HepG2 (cell line): ENCODE measurements around the gene TSPAN11. TPM values are rescaled to one million over a fixed set of nuclear protein-coding genes. Genes with fewer than 3 reads are reported as not detected.

Experiments used
- ATAC-seq: fragments of 200-7000 bp; cut with Tn5 transposase; 3 replicates; pipeline ENCODE4 v1.9.1; 2020; ENCODE audit warnings: mild to moderate bottlenecking, moderate library complexity
- BruUV-seq: library from RNA; stranded (reverse); fragments of 400-500 nt; replicated peaks from 2 replicates; lab custom pipeline; 2021; lab: Mats Ljungman, UMichigan
- CTCF ChIA-PET: fragments of 300-600 bp; formaldehyde crosslinking; extraction: SDS; loops from one replicate; lab custom pipeline; 2021; ENCODE audit warnings: low total read pairs, inconsistent platforms, low intra/inter-chr PET ratio; lab: Yijun Ruan, JAX
- POLR2A ChIA-PET: fragments of 350-600 bp; sonication (Branson Sonifier 250); formaldehyde crosslinking; loops from one replicate; lab custom pipeline; 2020; ENCODE audit warnings: antibody characterized with exemption, inconsistent platforms; lab: Yijun Ruan, JAX
- DNase-seq: peaks from one replicate; pipeline ENCODE4 v3.0.0-alpha.2; 2015; ENCODE audit warnings: low spot score
- FAIRE-seq: peaks from 3 replicates; lab custom pipeline; 2011; peaks lifted over from hg19 to GRCh38; lab: Jason Lieb, UNC
- H2AFZ ChIP-seq: one replicate; pipeline ENCODE4 v1.6.1; 2011; ENCODE audit warnings: low read length, inconsistent platforms
- H3K27ac ChIP-seq: fragments of 300-600 bp; 3 replicates; pipeline ENCODE4 v1.8.0; 2011; ENCODE audit warnings: mixed run types, mild to moderate bottlenecking, mixed read lengths, low read length, inconsistent platforms; ENCODE audit not compliant: insufficient read depth; ENCODE audit errors: extremely low read length
- H3K27me3 ChIP-seq, 2 experiments: fragments of 200-600 bp in 1 of 2; 2 replicates in 1 of 2; 3 replicates in 1 of 2; pipeline versions ENCODE4 v1.6.0 to v1.8.0; 2011; ENCODE audit warnings: low read length in 2 of 2, mild to moderate bottlenecking in 2 of 2, moderate library complexity in 2 of 2, inconsistent platforms in 1 of 2; ENCODE audit not compliant: insufficient read depth in 2 of 2, control insufficient read depth in 1 of 2
- H3K36me3 ChIP-seq, 2 experiments: fragments of 200-600 bp in 1 of 2; replicated peaks in 1 of 2; 2 replicates in 1 of 2; 3 replicates in 1 of 2; pipeline versions ENCODE4 v1.5.1 to v1.8.0; 2011; ENCODE audit warnings: low read length in 2 of 2, inconsistent platforms in 1 of 2; ENCODE audit not compliant: insufficient read depth in 2 of 2, control insufficient read depth in 1 of 2
- H3K4me1 ChIP-seq: 2 replicates; pipeline ENCODE4 v1.5.1; 2012; ENCODE audit warnings: low read length, inconsistent platforms; ENCODE audit not compliant: insufficient read depth
- H3K4me2 ChIP-seq: 2 replicates; pipeline ENCODE4 v1.6.0; 2011; ENCODE audit warnings: low read depth, low read length, inconsistent platforms
- H3K4me3 ChIP-seq, 3 experiments: fragments of 200-600 bp in 1 of 3; sonication (generic), shearing (Covaris generic) in 1 of 3; replicated peaks in 1 of 3; 2 replicates each; pipeline ENCODE4 v1.5.1; 2011 to 2016; ENCODE audit warnings: low read length in 3 of 3, inconsistent platforms in 2 of 3, low read depth in 2 of 3, mild to moderate bottlenecking in 2 of 3, control low read depth in 1 of 3, mixed read lengths in 1 of 3; ENCODE audit not compliant: insufficient read depth in 1 of 3
- H3K79me2 ChIP-seq: one replicate; pipeline ENCODE4 v1.6.1; 2011; ENCODE audit warnings: low read length, inconsistent platforms; ENCODE audit not compliant: insufficient read depth
- H3K9ac ChIP-seq: 2 replicates; pipeline ENCODE4 v1.6.0; 2011; ENCODE audit warnings: mild to moderate bottlenecking, low read depth, low read length, inconsistent platforms; ENCODE audit not compliant: insufficient read depth
- H3K9me3 ChIP-seq: 2 replicates; pipeline ENCODE4 v1.5.1; 2012; ENCODE audit warnings: mild to moderate bottlenecking, low read length
- H4K20me1 ChIP-seq: 2 replicates; pipeline ENCODE4 v1.6.0; 2011; ENCODE audit warnings: inconsistent platforms, mild to moderate bottlenecking, low read length, moderate library complexity; ENCODE audit not compliant: insufficient read depth
- ARID4A ChIP-seq: sonication (generic); formaldehyde crosslinking; IDR thresholded peaks from 2 replicates; pipeline ENCODE4 v1.5.0; 2020; ENCODE audit warnings: mild to moderate bottlenecking, missing genetic modification reagents, borderline replicate concordance
- CCAR2 ChIP-seq: fragments of 200-400 bp; formaldehyde crosslinking; optimal IDR thresholded peaks from 2 replicates; pipeline ENCODE3; 2018; ENCODE audit warnings: low read depth, mild to moderate bottlenecking, low read length, moderate library complexity
- EZH2 ChIP-seq: conservative IDR thresholded peaks from 2 replicates; pipeline ENCODE4 v1.6.1; 2012; ENCODE audit warnings: mild to moderate bottlenecking, low read depth, low read length, moderate library complexity
- RBFOX2 ChIP-seq: fragments of 200-400 bp; formaldehyde crosslinking; IDR thresholded peaks from 2 replicates; pipeline ENCODE4 v1.6.1; 2017; ENCODE audit warnings: low read depth, mild to moderate bottlenecking, low read length
- ZBTB8A ChIP-seq: sonication (generic); formaldehyde crosslinking; IDR thresholded peaks from 2 replicates; pipeline ENCODE4 v1.4.0; 2020; ENCODE audit warnings: mild to moderate bottlenecking, low read depth, missing genetic modification reagents, borderline replicate concordance
- ZNF207 ChIP-seq: fragments of 450-650 bp; IDR thresholded peaks from 2 replicates; pipeline ENCODE4 v1.6.1; 2016; ENCODE audit warnings: antibody characterized with exemption, borderline replicate concordance
- ZNF670 ChIP-seq: sonication (generic); formaldehyde crosslinking; IDR thresholded peaks from 2 replicates; pipeline ENCODE4 v1.8.0; 2022; ENCODE audit warnings: mild to moderate bottlenecking, missing genetic modification reagents, borderline replicate concordance
- ZNF883 ChIP-seq: sonication (generic); formaldehyde crosslinking; IDR thresholded peaks from 2 replicates; pipeline ENCODE4 v1.5.1; 2020; ENCODE audit warnings: mild to moderate bottlenecking, missing genetic modification reagents; ENCODE audit errors: not compliant biosample characterization
- WGBS: methylation state at CpG from one replicate; pipeline ENCODE4 v1.1.6; 2017; ENCODE audit warnings: low lambda C conversion rate; 5-methylcytosine and 5-hydroxymethylcytosine counted together
- in situ Hi-C: cut with HindIII; loops from 2 replicates; pipeline ENCODE4 v1.10.0; 2017; ENCODE audit warnings: low pct_unique_long_range_greater_than_20kb; ENCODE audit not compliant: extremely low pct_ligation_motif_present
- intact Hi-C: fragments of 100-400 bp; cut with micrococcal nuclease; formaldehyde crosslinking; loops from one replicate; pipeline ENCODE4 v1.10.0; 2022; ENCODE audit not compliant: unreplicated experiment
- polyA plus RNA-seq, 8 experiments: library from polyadenylated mRNA; depleted of rRNA in 3 of 8; stranded (reverse) in 7 of 8; unstranded in 1 of 8; fragments of >200 nt; fragmentation: Illumina TruSeq in 4 of 8; extraction: Trizol in 4 of 8; gene quantifications; 2 replicates each; pipeline versions ENCODE4 v1.2.1 to v1.2.3, GENCODE V29; 2011 to 2016; ENCODE audit warnings: low read depth in 4 of 8, missing spikeins in 1 of 8, mixed read lengths in 1 of 8; ENCODE audit not compliant: insufficient read depth in 1 of 8
- total RNA-seq, 5 experiments: library from RNA; depleted of rRNA; stranded (reverse); fragments of >200 nt; fragmentation: Illumina TruSeq; extraction: Trizol; gene quantifications; 2 replicates each; pipeline ENCODE4 v1.2.3, GENCODE V29; 2016; ENCODE audit warnings: low read depth in 1 of 5
- TF ChIP-seq, protein P1 (sequence below): sonication (generic); formaldehyde crosslinking; IDR thresholded peaks from 2 replicates; pipeline ENCODE4 v1.4.0; 2020; ENCODE audit warnings: missing genetic modification reagents, borderline replicate concordance

The TSPAN11 gene
- total and polyA plus RNA-seq, 2 of the 13 experiments (the other 11 are each of a cell fraction or from before 2014, with no cell fraction given), result 0.01 to 0.07 TPM

DNA sequence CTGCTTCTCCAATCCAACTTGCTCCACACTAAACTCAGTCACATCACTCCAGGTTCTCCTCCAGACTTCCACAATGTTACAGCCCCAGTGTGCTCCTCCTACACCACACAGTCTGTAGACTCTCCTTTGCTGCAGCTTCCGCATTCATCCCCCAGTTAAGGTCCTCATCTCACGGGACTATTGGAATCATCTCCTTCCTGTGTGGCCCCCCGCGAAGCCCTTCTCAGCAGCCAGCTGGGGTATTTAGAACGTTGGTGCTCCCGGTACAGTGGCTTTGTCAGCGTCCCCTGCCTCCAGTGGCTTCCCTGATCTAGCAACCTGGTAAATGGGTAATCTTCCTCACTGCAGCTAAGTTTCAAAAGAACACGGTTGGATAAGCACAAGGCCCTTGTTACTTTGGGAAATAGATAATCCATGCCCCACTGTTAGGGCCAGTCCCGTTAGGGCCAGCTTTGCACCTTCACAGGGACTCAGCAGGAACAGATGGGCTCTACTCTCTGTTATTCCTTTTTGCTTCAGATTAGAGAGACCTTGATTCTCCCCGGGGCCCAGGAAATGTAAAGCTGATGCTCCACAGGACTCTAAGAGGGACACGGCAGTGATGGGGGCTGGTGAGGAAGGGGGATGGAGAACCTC is 823 bp upstream of the TSPAN11 start:
- no peak for DNase-seq
- Histone ChIP-seq H3K36me3 (no peaks in the 10 kb centered on the region), H3K4me3 (peak overlapping the region in 1 of 3 experiments; percentile 52; a peak in 1 of 6 replicates), H3K27ac (no peak overlapping the region), H2AFZ (no peak overlapping the region), H3K79me2 (no peaks in the 10 kb centered on the region), H4K20me1 (no peaks in the 10 kb centered on the region), H3K9me3 (no peaks in the 10 kb centered on the region), H3K27me3 (peaks cover 3 to 62% of the 10 kb centered on the region in 2 experiments), H3K4me2 (peak overlapping the region; percentile 43; the same call in 1 of the 2 replicates), H3K4me1 (no peaks in the 10 kb centered on the region), H3K9ac (no peak overlapping the region)
- intact Hi-C loops, result no loop called here
- in situ Hi-C loops, result no loop called here
- no peak for TF ChIP-seq ZNF883
- TF ChIP-seq CCAR2, result no peak
- TF ChIP-seq EZH2, result peak; percentile 14; the same call in 1 of the 2 replicates
- BruUV-seq, result no TSS peak
- WGBS, result 57% methylated on average over 10 of the region's 11 CpGs
- ATAC-seq, result no peak
- CTCF ChIA-PET, result no interaction called here
- FAIRE-seq, result no peak
- POLR2A ChIA-PET, result no interaction called here

- in situ Hi-C loops, result no loop called here
- CTCF ChIA-PET, result no interaction called here
- TF ChIP-seq ZNF670 (CRISPR knock-in tag), result no peak
- TF ChIP-seq, protein P1, sequence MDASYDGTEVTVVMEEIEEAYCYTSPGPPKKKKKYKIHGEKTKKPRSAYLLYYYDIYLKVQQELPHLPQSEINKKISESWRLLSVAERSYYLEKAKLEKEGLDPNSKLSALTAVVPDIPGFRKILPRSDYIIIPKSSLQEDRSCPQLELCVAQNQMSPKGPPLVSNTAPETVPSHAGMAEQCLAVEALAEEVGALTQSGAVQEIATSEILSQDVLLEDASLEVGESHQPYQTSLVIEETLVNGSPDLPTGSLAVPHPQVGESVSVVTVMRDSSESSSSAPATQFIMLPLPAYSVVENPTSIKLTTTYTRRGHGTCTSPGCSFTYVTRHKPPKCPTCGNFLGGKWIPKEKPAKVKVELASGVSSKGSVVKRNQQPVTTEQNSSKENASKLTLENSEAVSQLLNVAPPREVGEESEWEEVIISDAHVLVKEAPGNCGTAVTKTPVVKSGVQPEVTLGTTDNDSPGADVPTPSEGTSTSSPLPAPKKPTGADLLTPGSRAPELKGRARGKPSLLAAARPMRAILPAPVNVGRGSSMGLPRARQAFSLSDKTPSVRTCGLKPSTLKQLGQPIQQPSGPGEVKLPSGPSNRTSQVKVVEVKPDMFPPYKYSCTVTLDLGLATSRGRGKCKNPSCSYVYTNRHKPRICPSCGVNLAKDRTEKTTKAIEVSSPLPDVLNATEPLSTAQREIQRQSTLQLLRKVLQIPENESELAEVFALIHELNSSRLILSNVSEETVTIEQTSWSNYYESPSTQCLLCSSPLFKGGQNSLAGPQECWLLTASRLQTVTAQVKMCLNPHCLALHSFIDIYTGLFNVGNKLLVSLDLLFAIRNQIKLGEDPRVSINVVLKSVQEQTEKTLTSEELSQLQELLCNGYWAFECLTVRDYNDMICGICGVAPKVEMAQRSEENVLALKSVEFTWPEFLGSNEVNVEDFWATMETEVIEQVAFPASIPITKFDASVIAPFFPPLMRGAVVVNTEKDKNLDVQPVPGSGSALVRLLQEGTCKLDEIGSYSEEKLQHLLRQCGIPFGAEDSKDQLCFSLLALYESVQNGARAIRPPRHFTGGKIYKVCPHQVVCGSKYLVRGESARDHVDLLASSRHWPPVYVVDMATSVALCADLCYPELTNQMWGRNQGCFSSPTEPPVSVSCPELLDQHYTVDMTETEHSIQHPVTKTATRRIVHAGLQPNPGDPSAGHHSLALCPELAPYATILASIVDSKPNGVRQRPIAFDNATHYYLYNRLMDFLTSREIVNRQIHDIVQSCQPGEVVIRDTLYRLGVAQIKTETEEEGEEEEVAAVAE (CRISPR knock-in tag), result no peak
- TF ChIP-seq ARID4A, result no peak
- TF ChIP-seq ZBTB8A (CRISPR knock-in tag), result no peak
- TF ChIP-seq RBFOX2, result no peak
- TF ChIP-seq ZNF207, result no peak
Measured at GRCh38 chr12:30927222-30927611, 669 bp downstream of the TSPAN11 start.

More at GRCh38 chr12:30927222-30927611, 669 bp downstream of the TSPAN11 start:
- DNase-seq (no peak), ATAC-seq (peak; percentile 17; the same call in 2 of the 3 replicates), FAIRE-seq (no peak)
- Histone ChIP-seq H3K27me3 (peaks cover 3 to 68% of the 10 kb centered on the region in 2 experiments), H3K4me2 (no peak overlapping the region), H3K9ac (no peak overlapping the region), H3K4me1 (no peaks in the 10 kb centered on the region), H3K36me3 (no peaks in the 10 kb centered on the region), H2AFZ (no peak overlapping the region), H3K4me3 (no peak overlapping the region), H3K9me3 (no peaks in the 10 kb centered on the region), H3K27ac (no peak overlapping the region), H3K79me2 (no peaks in the 10 kb centered on the region), H4K20me1 (no peaks in the 10 kb centered on the region)
- intact Hi-C loops, result no loop called here
- 76% methylated on average over 7 of the region's 7 CpGs for WGBS
- POLR2A ChIA-PET, result no interaction called here
- BruUV-seq, result no TSS peak
